ENCODE measurements around the gene APIP. TPM values are rescaled to one million over a fixed set of nuclear protein-coding genes. Genes with fewer than 3 reads are reported as not detected.

APIP gene
- total and polyA plus RNA-seq, 2 of the 8 experiments (the other 6 are each of a cell fraction or from before 2014, with no cell fraction given): 10.4 to 25.7 TPM

- TF ChIP-seq SAP30 (IDR thresholded peaks at IDR 0.05; ENCODE audit: insufficient read depth, insufficient replicate concordance, low read length): peak; percentile 62
Observed at GRCh38 chr11:34916015-34916842, at the start of gene APIP, which contains the start of gene PDHX (continued).
